SK-N-SH (cell line): ENCODE results near the gene NRG3. TPM values are rescaled to one million over a fixed set of nuclear protein-coding genes. Genes with fewer than 3 reads are reported as not detected.
A peak's percentile ranks its signal among the peaks of the same experiment; 100 is the strongest.

Experiments
- CTCF ChIA-PET: fragments of 300-600, 350-600 bp; formaldehyde crosslinking; extraction: SDS; loops from one replicate; lab custom pipeline; 2021; lab: Yijun Ruan, JAX
- POLR2A ChIA-PET: fragments of 350-600 bp; sonication (Branson Sonifier 250); formaldehyde crosslinking; extraction: SDS; loops from one replicate; lab custom pipeline; 2020; ENCODE audit warnings: antibody characterized with exemption, inconsistent platforms; lab: Yijun Ruan, JAX
- DNase-seq: peaks from one replicate; pipeline ENCODE4 v3.0.0; 2012
- H2AFZ ChIP-seq: fragments of 200-600 bp; sonication (generic); 2 replicates; pipeline ENCODE4 v1.8.1; 2016; ENCODE audit warnings: antibody characterized with exemption, mild to moderate bottlenecking, low read depth
- H3F3A ChIP-seq: fragments of 200-600 bp; sonication (generic); replicated peaks from 2 replicates; pipeline ENCODE3; 2016; ENCODE audit warnings: antibody characterized with exemption, mild to moderate bottlenecking; ENCODE audit not compliant: insufficient read depth
- H3K27ac ChIP-seq, 2 experiments: fragments of 200-500 bp in 1 of 2; fragments of 200-600 bp in 1 of 2; sonication (Bioruptor generic) in 1 of 2; sonication (generic), shearing (Covaris generic) in 1 of 2; 2 replicates each; pipeline versions ENCODE4 v1.5.1 to v1.6.1; 2014 to 2016; ENCODE audit warnings: low read depth in 2 of 2, inconsistent platforms in 1 of 2, low read length in 1 of 2, mild to moderate bottlenecking in 1 of 2, mixed read lengths in 1 of 2
- H3K27me3 ChIP-seq: fragments of 200-600 bp; sonication (generic), shearing (Covaris generic); 2 replicates; pipeline ENCODE4 v1.6.1; 2016; ENCODE audit warnings: mixed run types; ENCODE audit not compliant: insufficient read depth
- H3K36me3 ChIP-seq, 2 experiments: fragments of 200-500 bp in 1 of 2; fragments of 200-600 bp in 1 of 2; sonication (Bioruptor generic) in 1 of 2; sonication (generic) in 1 of 2; replicated peaks in 1 of 2; 2 replicates each; pipeline versions ENCODE3 to v1.5.1; 2014 to 2016; ENCODE audit warnings: low read length in 1 of 2, mild to moderate bottlenecking in 1 of 2; ENCODE audit not compliant: insufficient read depth in 2 of 2, control insufficient read depth in 1 of 2
- H3K4me1 ChIP-seq, 2 experiments: fragments of 200-500 bp in 1 of 2; fragments of 200-600 bp in 1 of 2; sonication (Bioruptor generic) in 1 of 2; sonication (generic), shearing (Covaris generic) in 1 of 2; 2 replicates each; pipeline versions ENCODE4 v1.5.1 to v1.6.1; 2014 to 2016; ENCODE audit warnings: low read depth in 1 of 2, low read length in 1 of 2, mixed run types in 1 of 2; ENCODE audit not compliant: insufficient read depth in 2 of 2, control insufficient read depth in 1 of 2
- H3K4me2 ChIP-seq: fragments of 200-600 bp; sonication (generic), shearing (Covaris generic); 2 replicates; pipeline ENCODE4 v1.6.1; 2017; ENCODE audit warnings: mixed run types
- H3K4me3 ChIP-seq, 2 experiments: fragments of 200-500 bp in 1 of 2; fragments of 200-600 bp in 1 of 2; sonication (Bioruptor generic) in 1 of 2; sonication (generic), shearing (Covaris generic) in 1 of 2; 2 replicates each; pipeline versions ENCODE4 v1.5.1 to v1.8.1; 2014 to 2016; ENCODE audit warnings: low read depth in 2 of 2, inconsistent platforms in 1 of 2, low read length in 1 of 2, mild to moderate bottlenecking in 1 of 2, mixed read lengths in 1 of 2, moderate library complexity in 1 of 2
- H3K79me2 ChIP-seq: fragments of 200-600 bp; sonication (generic); 2 replicates; pipeline ENCODE4 v1.8.1; 2017; ENCODE audit warnings: mild to moderate bottlenecking; ENCODE audit not compliant: insufficient read depth
- H3K9ac ChIP-seq: fragments of 200-600 bp; sonication (generic); 2 replicates; pipeline ENCODE4 v1.6.1; 2017; ENCODE audit warnings: mixed run types
- H3K9me2 ChIP-seq: fragments of 200-600 bp; sonication (generic); 2 replicates; pipeline ENCODE4 v1.6.1; 2017; ENCODE audit warnings: mixed run types
- H3K9me3 ChIP-seq: fragments of 200-600 bp; sonication (generic); 2 replicates; pipeline ENCODE4 v1.6.1; 2017; ENCODE audit warnings: mixed run types, mild to moderate bottlenecking, moderate library complexity
- H4K20me1 ChIP-seq: fragments of 200-600 bp; sonication (generic); 2 replicates; pipeline ENCODE4 v1.6.1; 2017; ENCODE audit warnings: mild to moderate bottlenecking, mixed run types; ENCODE audit not compliant: insufficient read depth
- CHD2 ChIP-seq: fragments of 150-350 bp; IDR thresholded peaks from 2 replicates; pipeline ENCODE4 v1.6.1; 2018; ENCODE audit warnings: low read length; ENCODE audit not compliant: partially characterized antibody
- ELF1 ChIP-seq: IDR thresholded peaks from 2 replicates; pipeline ENCODE4 v1.4.0; 2012
- EP300 ChIP-seq, 2 experiments: IDR thresholded peaks; 2 replicates each; pipeline versions ENCODE4 v1.4.0 to v1.6.1; 2012; ENCODE audit warnings: borderline replicate concordance in 1 of 2, low read depth in 1 of 2, low read length in 1 of 2
- FOXJ3 ChIP-seq: sonication (generic); formaldehyde crosslinking; IDR thresholded peaks from 2 replicates; pipeline ENCODE4 v1.5.1; 2020; ENCODE audit warnings: mild to moderate bottlenecking, missing genetic modification reagents
- FOXM1 ChIP-seq: IDR thresholded peaks from 2 replicates; pipeline ENCODE4 v1.4.0; 2012; ENCODE audit warnings: low read depth, mild to moderate bottlenecking
- GABPA ChIP-seq: IDR thresholded peaks from 2 replicates; pipeline ENCODE4 v1.4.0; 2012; ENCODE audit warnings: low read depth, mild to moderate bottlenecking
- GATA2 ChIP-seq: sonication (generic); formaldehyde crosslinking; IDR thresholded peaks from 2 replicates; pipeline ENCODE4 v1.5.0; 2020; ENCODE audit warnings: mild to moderate bottlenecking, missing genetic modification reagents
- MEF2A ChIP-seq: IDR thresholded peaks from 2 replicates; pipeline ENCODE4 v1.4.0; 2012; ENCODE audit warnings: low read depth, borderline replicate concordance
- MXI1 ChIP-seq: IDR thresholded peaks from 2 replicates; pipeline ENCODE4 v1.6.1; 2012; ENCODE audit warnings: mild to moderate bottlenecking, low read depth, low read length, improper control_type of control experiment
- POLR2AphosphoS5 ChIP-seq: IDR thresholded peaks from 2 replicates; pipeline ENCODE4 v1.6.1; 2012; ENCODE audit warnings: low read depth, low read length
- RFX5 ChIP-seq: IDR thresholded peaks from 2 replicates; pipeline ENCODE4 v1.6.1; 2012; ENCODE audit warnings: mild to moderate bottlenecking, improper control_type of control experiment, low read length
- TCF12 ChIP-seq: IDR thresholded peaks from 2 replicates; pipeline ENCODE4 v1.4.0; 2012
- WGBS: methylation state at CpG from one replicate; pipeline ENCODE4 v1.1.6; 2017; ENCODE audit warnings: low lambda C conversion rate; 5-methylcytosine and 5-hydroxymethylcytosine counted together
- polyA plus RNA-seq, 3 experiments: library from polyadenylated mRNA; depleted of rRNA; stranded (reverse); fragments of >200 nt; gene quantifications; 2 replicates each; pipeline ENCODE4 v1.2.3, GENCODE V29; 2012
- TF ChIP-seq, protein P1 (sequence below): IDR thresholded peaks from 2 replicates; pipeline ENCODE4 v1.4.0; 2012; ENCODE audit warnings: low read depth, borderline replicate concordance

Gene NRG3
- polyA plus RNA-seq, 1 of the 3 experiments (the other 2 are of a cell fraction) = 0.03 TPM

DNA sequence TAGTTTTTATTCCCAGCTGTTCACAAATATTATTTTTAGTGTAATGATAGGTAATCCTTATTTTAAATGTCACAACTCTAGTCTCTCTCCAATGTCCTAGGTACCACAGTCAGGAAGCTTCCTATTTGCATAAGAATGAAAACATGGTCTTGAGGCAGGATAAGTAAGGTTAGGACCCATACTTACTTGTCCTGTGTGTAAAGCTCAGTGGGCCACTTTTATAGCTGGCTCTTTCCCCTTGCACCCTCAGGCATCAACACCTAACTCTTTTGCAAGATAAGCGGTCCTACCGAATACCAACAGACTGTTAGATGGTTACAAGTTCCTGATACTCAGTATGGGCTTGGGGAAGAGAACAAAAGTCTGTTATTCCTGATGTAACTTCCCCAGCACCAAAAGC lies 986.9 kb downstream of the NRG3 start:
- Histone ChIP-seq H3K9me2 (no peaks in the 10 kb centered on the region), H2AFZ (no peak overlapping the region), H3K4me3 (no peak overlapping the region), H3K27me3 (no peaks in the 10 kb centered on the region), H3K9ac (no peak overlapping the region), H3F3A (peaks cover 11% of the 10 kb centered on the region), H3K9me3 (no peaks in the 10 kb centered on the region), H3K4me1 (peaks cover 0 to 11% of the 10 kb centered on the region in 2 experiments; a peak in 3 of 4 replicates), H3K27ac (no peak overlapping the region), H4K20me1 (no peaks in the 10 kb centered on the region), H3K4me2 (no peak overlapping the region), H3K36me3 (no peaks in the 10 kb centered on the region), H3K79me2 (no peaks in the 10 kb centered on the region)
- no peak for TF ChIP-seq POLR2AphosphoS5
- TF ChIP-seq GABPA = no peak
- no peak for TF ChIP-seq EP300 (IDR thresholded peaks at IDR 0.05; ENCODE audit: borderline replicate concordance in 1 of 2, low read depth in 1 of 2, low read length in 1 of 2)
- no peak for TF ChIP-seq CHD2
- TF ChIP-seq GATA2 (CRISPR knock-in tag) = no peak
- TF ChIP-seq MXI1 = no peak
- no peak for TF ChIP-seq FOXJ3 (CRISPR knock-in tag)
- no peak for TF ChIP-seq ELF1
- TF ChIP-seq FOXM1 = no peak
- no peak for TF ChIP-seq RFX5
- TF ChIP-seq MEF2A = no peak
- DNase-seq = no peak
- CTCF ChIA-PET = no interaction called here
- WGBS = 100% methylated on average over 2 of the region's 2 CpGs
- POLR2A ChIA-PET = no interaction called here

DNA sequence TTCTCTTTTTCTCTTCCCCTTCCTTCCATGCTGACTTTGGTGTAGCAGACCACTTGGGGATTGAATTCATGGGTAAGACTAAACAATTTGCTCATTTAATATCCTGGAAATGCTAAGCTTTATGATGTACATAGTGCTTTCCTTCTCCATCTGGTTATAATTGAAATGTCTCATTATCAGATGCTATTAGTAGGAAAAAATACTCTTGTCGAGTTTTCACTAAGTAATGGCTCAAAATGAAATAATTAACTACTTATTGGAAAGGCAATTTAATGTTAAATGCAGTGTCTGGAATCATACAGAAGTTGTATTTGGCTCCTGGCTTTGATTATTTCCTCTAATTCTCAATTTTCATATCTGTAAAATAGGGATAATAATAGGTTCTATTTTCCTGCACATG lies 990.4 kb downstream of the NRG3 start:
- TF ChIP-seq EP300 (IDR thresholded peaks at IDR 0.05; ENCODE audit: borderline replicate concordance in 1 of 2, low read depth in 1 of 2, low read length in 1 of 2) (peak in 1 of 2 experiments; percentile 64; a peak in 1 of 4 replicates), TCF12 (peak; percentile 30; the same call in 1 of the 2 replicates)
- TF ChIP-seq, protein P1, sequence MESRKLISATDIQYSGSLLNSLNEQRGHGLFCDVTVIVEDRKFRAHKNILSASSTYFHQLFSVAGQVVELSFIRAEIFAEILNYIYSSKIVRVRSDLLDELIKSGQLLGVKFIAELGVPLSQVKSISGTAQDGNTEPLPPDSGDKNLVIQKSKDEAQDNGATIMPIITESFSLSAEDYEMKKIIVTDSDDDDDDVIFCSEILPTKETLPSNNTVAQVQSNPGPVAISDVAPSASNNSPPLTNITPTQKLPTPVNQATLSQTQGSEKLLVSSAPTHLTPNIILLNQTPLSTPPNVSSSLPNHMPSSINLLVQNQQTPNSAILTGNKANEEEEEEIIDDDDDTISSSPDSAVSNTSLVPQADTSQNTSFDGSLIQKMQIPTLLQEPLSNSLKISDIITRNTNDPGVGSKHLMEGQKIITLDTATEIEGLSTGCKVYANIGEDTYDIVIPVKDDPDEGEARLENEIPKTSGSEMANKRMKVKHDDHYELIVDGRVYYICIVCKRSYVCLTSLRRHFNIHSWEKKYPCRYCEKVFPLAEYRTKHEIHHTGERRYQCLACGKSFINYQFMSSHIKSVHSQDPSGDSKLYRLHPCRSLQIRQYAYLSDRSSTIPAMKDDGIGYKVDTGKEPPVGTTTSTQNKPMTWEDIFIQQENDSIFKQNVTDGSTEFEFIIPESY = no peak
- Histone ChIP-seq H3K27ac (peak overlapping the region; percentile 86 to 94), H3K4me2 (0 out of 2 replicates have a peak overlapping the region, but pooled peaks have one; percentile 61), H3K79me2 (no peaks in the 10 kb centered on the region), H2AFZ (peak overlapping the region; percentile 22; the same call in 1 of the 2 replicates), H3K4me1 (peaks cover 3 to 28% of the 10 kb centered on the region in 2 experiments), H4K20me1 (no peaks in the 10 kb centered on the region), H3K36me3 (no peaks in the 10 kb centered on the region), H3K27me3 (no peaks in the 10 kb centered on the region), H3K9me2 (no peaks in the 10 kb centered on the region), H3K9ac (no peak overlapping the region), H3K4me3 (no peak overlapping the region), H3K9me3 (no peaks in the 10 kb centered on the region), H3F3A (peaks cover 30% of the 10 kb centered on the region)
- ChIA-PET POLR2A (no interaction called here), CTCF (no interaction called here)
- DNase-seq = peak; percentile 13
- WGBS = 6% methylated on average over 1 of the region's 1 CpG
